Measurements from ENCODE around the gene LMX1B. TPM values are rescaled to one million over a fixed set of nuclear protein-coding genes. Genes with fewer than 3 reads are reported as not detected.

The LMX1B gene
- total and polyA plus RNA-seq, 7 experiments from 2014 or later: not detected

DNA sequence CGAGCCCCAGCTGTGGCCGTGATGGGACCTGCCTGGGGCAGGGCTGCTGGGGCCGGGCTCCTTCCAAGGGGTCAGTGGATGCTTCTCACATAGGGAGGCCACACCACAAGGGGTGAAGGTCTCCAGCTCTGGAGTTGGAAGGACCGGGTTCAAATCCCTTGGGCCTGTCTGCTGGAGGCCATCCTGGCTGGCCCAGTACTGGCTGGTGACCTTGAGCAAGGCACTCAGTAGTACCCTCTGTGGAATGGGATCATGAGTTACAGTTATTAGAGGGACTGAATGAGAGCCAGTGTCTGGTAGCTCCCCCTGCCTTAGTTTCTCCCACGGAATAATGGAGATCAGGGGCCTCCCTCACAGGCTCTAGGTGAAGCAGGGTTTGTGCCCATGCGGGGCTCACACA, 58.3 kb downstream of the LMX1B start:
- no peak overlapping the region for H3K4me3 ChIP-seq (ENCODE audit: low read length)
- peaks cover 9 to 16% of the 10 kb centered on the region in 2 donors for H3K27me3 ChIP-seq (ENCODE audit: control insufficient read depth in 2 of 2, insufficient read depth in 2 of 2, low read length in 2 of 2)
- H3K9me3 Mint-ChIP-seq: peaks cover 0 to 3% (median 0%) of the 10 kb centered on the region in 11 donors
- no peak overlapping the region for H3K27ac Mint-ChIP-seq
- H3K4me3 Mint-ChIP-seq: no peak overlapping the region
- POLR2A ChIA-PET: no interaction called here
- peaks cover 3 to 10% (median 6%) of the 10 kb centered on the region in 7 donors for H3K4me1 Mint-ChIP-seq
- CTCF ChIA-PET: no interaction called here
- H3K4me1 ChIP-seq (ENCODE audit: control insufficient read depth in 2 of 2, insufficient read depth in 2 of 2, low read length in 2 of 2): no peaks in the 10 kb centered on the region
- no peaks in the 10 kb centered on the region for H3K9me3 ChIP-seq (ENCODE audit: control insufficient read depth in 2 of 3, low read length in 3 of 3)
- H3K36me3 ChIP-seq (ENCODE audit: control insufficient read depth in 2 of 3, insufficient read depth in 3 of 3, low read length in 3 of 3): no peaks in the 10 kb centered on the region
- ATAC-seq: no peak
- DNase-seq: no peak
- H3K36me3 Mint-ChIP-seq: peaks cover 0 to 4% (median 3%) of the 10 kb centered on the region in 5 donors
- peaks cover 33 to 47% (median 42%) of the 10 kb centered on the region in 5 donors for H3K27me3 Mint-ChIP-seq
- no peak overlapping the region for H3K27ac ChIP-seq (ENCODE audit: low read depth, low read length)
- intact Hi-C loops (cut with micrococcal nuclease): no loop called here

DNA sequence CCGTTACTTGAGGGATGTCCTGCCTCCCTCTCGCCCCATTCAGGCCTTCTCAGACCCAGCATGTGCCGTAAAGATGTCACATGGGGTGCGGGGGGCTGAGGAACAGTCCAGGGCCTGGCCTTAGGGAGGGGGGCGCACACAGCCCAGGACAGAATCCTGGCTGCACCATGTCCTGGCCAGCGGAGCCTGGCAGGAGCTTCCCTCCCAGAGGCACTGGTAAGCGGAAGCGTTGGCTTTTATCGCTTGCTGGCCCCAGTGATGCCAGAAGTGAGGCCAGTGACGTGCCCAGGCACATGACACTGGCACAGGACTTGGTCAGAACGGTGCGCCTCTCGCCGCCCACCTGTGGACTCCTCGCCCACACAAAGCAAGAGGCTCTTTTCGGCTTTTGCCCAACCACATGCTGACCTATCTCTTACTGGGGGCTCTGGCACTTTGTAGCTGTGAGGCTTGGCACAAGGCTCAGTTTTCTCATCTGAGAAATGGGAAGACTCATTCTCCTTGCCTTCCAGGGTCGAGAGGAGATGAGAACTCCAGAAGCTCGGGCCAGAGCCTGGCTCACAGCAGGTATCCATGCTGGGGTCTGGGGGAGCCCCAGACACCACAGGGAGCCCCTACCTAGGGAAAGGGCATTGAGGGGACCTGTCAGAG, 59.0 kb downstream of the LMX1B start:
- Histone ChIP-seq H3K27me3 (ENCODE audit: control insufficient read depth in 2 of 2, insufficient read depth in 2 of 2, low read length in 2 of 2) (peaks cover 9 to 16% of the 10 kb centered on the region in 2 donors), H3K36me3 (ENCODE audit: control insufficient read depth in 2 of 3, insufficient read depth in 3 of 3, low read length in 3 of 3) (no peaks in the 10 kb centered on the region), H3K4me3 (ENCODE audit: low read length) (no peak overlapping the region), H3K9me3 (ENCODE audit: control insufficient read depth in 2 of 3, low read length in 3 of 3) (no peaks in the 10 kb centered on the region), H3K4me1 (ENCODE audit: control insufficient read depth in 2 of 2, insufficient read depth in 2 of 2, low read length in 2 of 2) (no peaks in the 10 kb centered on the region), H3K27ac (ENCODE audit: low read depth, low read length) (no peak overlapping the region)
- no peak for ATAC-seq
- H3K4me3 Mint-ChIP-seq: no peak overlapping the region
- peaks cover 5 to 12% (median 7%) of the 10 kb centered on the region in 7 donors for H3K4me1 Mint-ChIP-seq
- no peak overlapping the region for H3K27ac Mint-ChIP-seq
- peaks cover 40 to 54% (median 50%) of the 10 kb centered on the region in 5 donors for H3K27me3 Mint-ChIP-seq
- ChIA-PET CTCF (no interaction called here), POLR2A (no interaction called here)
- peaks cover 0 to 4% (median 3%) of the 10 kb centered on the region in 5 donors for H3K36me3 Mint-ChIP-seq
- peaks cover 0 to 3% (median 0%) of the 10 kb centered on the region in 11 donors for H3K9me3 Mint-ChIP-seq
- intact Hi-C loops (cut with micrococcal nuclease): no loop called here
- no peak for DNase-seq

- H3K4me1 Mint-ChIP-seq: peaks cover 5 to 12% (median 7%) of the 10 kb centered on the region in 7 donors
- Histone ChIP-seq H3K9me3 (ENCODE audit: control insufficient read depth in 2 of 3, low read length in 3 of 3) (no peaks in the 10 kb centered on the region), H3K27ac (ENCODE audit: low read depth, low read length) (no peak overlapping the region), H3K4me3 (ENCODE audit: low read length) (no peak overlapping the region), H3K36me3 (ENCODE audit: control insufficient read depth in 2 of 3, insufficient read depth in 3 of 3, low read length in 3 of 3) (no peaks in the 10 kb centered on the region), H3K4me1 (ENCODE audit: control insufficient read depth in 2 of 2, insufficient read depth in 2 of 2, low read length in 2 of 2) (no peaks in the 10 kb centered on the region), H3K27me3 (ENCODE audit: control insufficient read depth in 2 of 2, insufficient read depth in 2 of 2, low read length in 2 of 2) (peaks cover 9 to 16% of the 10 kb centered on the region in 2 donors)
- CTCF ChIA-PET: no interaction called here
- peaks cover 0 to 3% (median 0%) of the 10 kb centered on the region in 11 donors for H3K9me3 Mint-ChIP-seq
- peaks cover 49 to 64% (median 53%) of the 10 kb centered on the region in 5 donors for H3K27me3 Mint-ChIP-seq
- intact Hi-C loops (cut with micrococcal nuclease): no loop called here
- peaks cover 0 to 4% (median 3%) of the 10 kb centered on the region in 5 donors for H3K36me3 Mint-ChIP-seq
- ATAC-seq: no peak
- no peak for DNase-seq
- H3K4me3 Mint-ChIP-seq: no peak overlapping the region
- no peak overlapping the region for H3K27ac Mint-ChIP-seq
- POLR2A ChIA-PET: no interaction called here
These were observed 60.1 kb downstream of the LMX1B start for GRCh38 chr9:126673689-126674364.

DNA sequence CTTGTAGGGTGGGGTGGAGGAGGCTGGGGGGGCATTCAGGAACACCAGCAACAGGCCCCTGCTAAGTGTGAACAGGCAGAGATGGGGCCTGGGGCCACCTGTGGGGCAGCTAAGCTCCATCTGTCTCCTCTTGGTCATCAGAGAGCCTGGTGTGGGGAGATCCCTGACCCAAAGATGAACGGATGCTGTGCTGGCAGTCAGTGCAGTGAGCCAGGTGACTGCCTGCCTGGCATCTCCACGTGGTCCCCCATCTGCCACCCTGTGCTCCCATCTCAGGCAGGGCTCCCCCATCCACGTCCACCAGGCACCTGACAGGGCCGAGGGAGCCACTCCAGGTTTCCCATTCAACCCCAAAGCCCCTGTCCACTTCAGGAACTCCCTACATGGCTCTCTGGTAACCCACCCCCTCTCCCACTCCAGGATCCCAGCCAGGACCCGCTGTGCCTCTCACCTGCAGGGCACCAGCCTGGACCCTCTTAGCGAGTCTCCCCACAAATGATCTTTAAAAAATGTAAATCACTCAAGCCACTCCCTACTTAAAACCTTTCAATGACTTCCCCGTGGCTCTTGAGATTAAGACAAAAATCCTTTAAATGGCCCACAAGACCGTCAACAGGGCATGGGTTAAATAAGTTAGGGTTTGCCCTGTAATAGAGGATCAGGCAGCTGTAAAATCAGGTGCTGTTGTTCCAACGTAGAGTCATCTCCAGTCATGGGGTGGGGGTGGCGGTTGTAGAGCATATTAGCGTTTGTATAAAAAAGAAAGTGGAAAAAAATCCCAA, 60.8 kb downstream of the LMX1B start:
- Mint-ChIP-seq H3K4me1 (peaks cover 5 to 12% (median 7%) of the 10 kb centered on the region in 7 donors), H3K9me3 (peaks cover 0 to 3% (median 0%) of the 10 kb centered on the region in 11 donors), H3K27me3 (peaks cover 56 to 71% (median 60%) of the 10 kb centered on the region in 5 donors), H3K4me3 (no peak overlapping the region), H3K27ac (no peak overlapping the region), H3K36me3 (peaks cover 0 to 4% (median 3%) of the 10 kb centered on the region in 5 donors)
- no peaks in the 10 kb centered on the region for H3K4me1 ChIP-seq (ENCODE audit: control insufficient read depth in 2 of 2, insufficient read depth in 2 of 2, low read length in 2 of 2)
- no peaks in the 10 kb centered on the region for H3K9me3 ChIP-seq (ENCODE audit: control insufficient read depth in 2 of 3, low read length in 3 of 3)
- DNase-seq (no peak), ATAC-seq (no peak)
- H3K36me3 ChIP-seq (ENCODE audit: control insufficient read depth in 2 of 3, insufficient read depth in 3 of 3, low read length in 3 of 3): no peaks in the 10 kb centered on the region
- POLR2A ChIA-PET: no interaction called here
- H3K27me3 ChIP-seq (ENCODE audit: control insufficient read depth in 2 of 2, insufficient read depth in 2 of 2, low read length in 2 of 2): peaks cover 9 to 20% of the 10 kb centered on the region in 2 donors
- no peak overlapping the region for H3K4me3 ChIP-seq (ENCODE audit: low read length)
- no peak overlapping the region for H3K27ac ChIP-seq (ENCODE audit: low read depth, low read length)
- intact Hi-C loops (cut with micrococcal nuclease): no loop called here
- CTCF ChIA-PET: no interaction called here

DNA sequence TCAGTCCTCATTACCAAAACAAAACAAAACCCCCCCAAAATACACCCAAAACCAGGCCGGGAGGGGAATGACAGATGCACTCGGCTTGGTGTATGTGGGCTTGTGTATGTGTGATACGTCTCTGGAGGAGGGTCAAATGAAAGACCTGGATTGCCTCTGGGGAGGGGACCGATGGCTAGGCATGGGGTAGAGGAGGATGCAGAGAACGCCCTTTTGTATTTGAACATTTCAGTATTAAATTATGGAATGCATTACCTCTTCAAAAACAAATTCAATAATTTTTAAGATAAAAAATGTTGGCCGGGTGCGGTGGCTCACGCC, 61.4 kb downstream of the LMX1B start:
- intact Hi-C loops (cut with micrococcal nuclease): no loop called here
- Mint-ChIP-seq H3K36me3 (peaks cover 0 to 4% (median 3%) of the 10 kb centered on the region in 5 donors), H3K4me3 (no peak overlapping the region), H3K27ac (no peak overlapping the region), H3K27me3 (peaks cover 62 to 75% (median 66%) of the 10 kb centered on the region in 5 donors), H3K9me3 (peaks cover 0 to 3% (median 0%) of the 10 kb centered on the region in 11 donors), H3K4me1 (peaks cover 5 to 12% (median 7%) of the 10 kb centered on the region in 7 donors)
- Histone ChIP-seq H3K36me3 (ENCODE audit: control insufficient read depth in 2 of 3, insufficient read depth in 3 of 3, low read length in 3 of 3) (no peaks in the 10 kb centered on the region), H3K4me1 (ENCODE audit: control insufficient read depth in 2 of 2, insufficient read depth in 2 of 2, low read length in 2 of 2) (no peaks in the 10 kb centered on the region), H3K9me3 (ENCODE audit: control insufficient read depth in 2 of 3, low read length in 3 of 3) (no peaks in the 10 kb centered on the region), H3K27me3 (ENCODE audit: control insufficient read depth in 2 of 2, insufficient read depth in 2 of 2, low read length in 2 of 2) (peaks cover 9 to 20% of the 10 kb centered on the region in 2 donors), H3K27ac (ENCODE audit: low read depth, low read length) (no peak overlapping the region), H3K4me3 (ENCODE audit: low read length) (no peak overlapping the region)
- ChIA-PET CTCF (no interaction called here), POLR2A (no interaction called here)
- DNase-seq: no peak
- no peak for ATAC-seq

DNA sequence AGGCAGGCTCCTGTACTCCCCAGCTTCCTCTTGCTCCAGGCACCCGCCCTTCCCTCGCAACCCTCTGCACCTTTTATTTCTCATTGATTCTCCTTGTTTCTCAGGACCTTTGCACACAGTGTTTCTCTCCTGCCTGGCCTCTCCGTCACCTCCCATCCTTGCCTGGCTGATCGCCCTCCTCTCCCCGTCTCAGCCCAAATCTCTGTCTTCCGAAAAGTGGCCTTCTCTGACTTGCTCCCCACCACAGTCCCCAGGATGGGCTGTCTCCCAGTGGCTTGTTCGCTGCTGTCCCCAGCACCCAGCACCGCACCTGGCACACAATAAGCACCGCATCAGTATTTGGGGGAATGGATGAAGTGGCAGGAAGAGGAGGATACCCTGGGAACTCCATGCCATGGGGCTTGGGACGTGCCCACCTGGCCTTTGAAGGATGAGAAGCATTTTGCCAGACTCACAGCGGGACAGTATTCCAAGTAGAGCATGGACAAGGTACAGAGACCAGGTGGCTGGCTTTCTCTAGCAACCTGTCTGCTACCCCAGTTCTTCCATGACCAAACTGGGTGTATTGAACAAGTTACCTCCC, 62.5 kb downstream of the LMX1B start:
- Mint-ChIP-seq H3K9me3 (peaks cover 0 to 3% (median 0%) of the 10 kb centered on the region in 11 donors), H3K4me1 (peaks cover 5 to 12% (median 7%) of the 10 kb centered on the region in 7 donors), H3K36me3 (peaks cover 0 to 4% (median 3%) of the 10 kb centered on the region in 5 donors), H3K4me3 (peak overlapping the region in 5 of 10 donors; percentile 4 to 47 (median 36)), H3K27ac (no peak overlapping the region), H3K27me3 (peaks cover 73 to 86% (median 77%) of the 10 kb centered on the region in 5 donors)
- POLR2A ChIA-PET: no interaction called here
- no peaks in the 10 kb centered on the region for H3K9me3 ChIP-seq (ENCODE audit: control insufficient read depth in 2 of 3, low read length in 3 of 3)
- H3K4me1 ChIP-seq (ENCODE audit: control insufficient read depth in 2 of 2, insufficient read depth in 2 of 2, low read length in 2 of 2): no peaks in the 10 kb centered on the region
- CTCF ChIA-PET: no interaction called here
- intact Hi-C loops (cut with micrococcal nuclease): no loop called here
- H3K27me3 ChIP-seq (ENCODE audit: control insufficient read depth in 2 of 2, insufficient read depth in 2 of 2, low read length in 2 of 2): peaks cover 9 to 17% of the 10 kb centered on the region in 2 donors
- DNase-seq: no peak
- H3K4me3 ChIP-seq (ENCODE audit: low read length): no peak overlapping the region
- H3K36me3 ChIP-seq (ENCODE audit: control insufficient read depth in 2 of 3, insufficient read depth in 3 of 3, low read length in 3 of 3): no peaks in the 10 kb centered on the region
- no peak overlapping the region for H3K27ac ChIP-seq (ENCODE audit: low read depth, low read length)
- no peak for ATAC-seq

Data from naive thymus-derived CD4-positive, alpha-beta T cell (primary cell).